ENCODE data around the gene ROCK2.

DNA sequence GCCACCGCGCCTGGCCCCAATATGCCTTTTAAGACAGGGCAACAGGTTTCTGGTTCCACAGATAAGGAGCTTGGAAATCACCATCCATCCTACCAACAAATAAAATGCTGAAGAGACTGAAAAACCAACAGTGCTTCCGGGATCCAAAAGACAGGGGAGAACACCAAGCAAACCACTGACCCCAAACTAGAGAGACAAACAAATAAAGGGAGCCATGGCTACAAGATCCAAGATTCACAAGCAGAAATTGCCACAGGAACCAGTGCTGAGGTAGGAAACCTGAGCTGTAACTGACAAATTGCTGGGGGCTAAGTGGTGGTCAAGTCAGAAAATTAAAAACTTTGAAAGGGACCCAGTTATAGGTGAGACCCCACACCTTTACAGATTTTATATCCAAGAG lies 76.5 kb downstream of the ROCK2 start:
- TF ChIP-seq, protein P1, sequence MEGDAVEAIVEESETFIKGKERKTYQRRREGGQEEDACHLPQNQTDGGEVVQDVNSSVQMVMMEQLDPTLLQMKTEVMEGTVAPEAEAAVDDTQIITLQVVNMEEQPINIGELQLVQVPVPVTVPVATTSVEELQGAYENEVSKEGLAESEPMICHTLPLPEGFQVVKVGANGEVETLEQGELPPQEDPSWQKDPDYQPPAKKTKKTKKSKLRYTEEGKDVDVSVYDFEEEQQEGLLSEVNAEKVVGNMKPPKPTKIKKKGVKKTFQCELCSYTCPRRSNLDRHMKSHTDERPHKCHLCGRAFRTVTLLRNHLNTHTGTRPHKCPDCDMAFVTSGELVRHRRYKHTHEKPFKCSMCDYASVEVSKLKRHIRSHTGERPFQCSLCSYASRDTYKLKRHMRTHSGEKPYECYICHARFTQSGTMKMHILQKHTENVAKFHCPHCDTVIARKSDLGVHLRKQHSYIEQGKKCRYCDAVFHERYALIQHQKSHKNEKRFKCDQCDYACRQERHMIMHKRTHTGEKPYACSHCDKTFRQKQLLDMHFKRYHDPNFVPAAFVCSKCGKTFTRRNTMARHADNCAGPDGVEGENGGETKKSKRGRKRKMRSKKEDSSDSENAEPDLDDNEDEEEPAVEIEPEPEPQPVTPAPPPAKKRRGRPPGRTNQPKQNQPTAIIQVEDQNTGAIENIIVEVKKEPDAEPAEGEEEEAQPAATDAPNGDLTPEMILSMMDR (IDR thresholded peaks at IDR 0.05 in 2 of 3, conservative IDR thresholded peaks at IDR 0.05 in 1 of 3; ENCODE audit: insufficient read depth in 2 of 3, low read depth in 1 of 3, low read length in 3 of 3) = no peak
- TF ChIP-seq IRF2 (CRISPR knock-in tag; IDR thresholded peaks at IDR 0.05) = no peak
- no peak for TF ChIP-seq POLR2A (conservative IDR thresholded peaks at IDR 0.05)
- no peak for TF ChIP-seq KLF16 (IDR thresholded peaks at IDR 0.05)
- no peak for TF ChIP-seq ETV6 (IDR thresholded peaks at IDR 0.05; ENCODE audit: borderline replicate concordance in 1 of 2, low read depth in 2 of 2, low read length in 1 of 2)
- no peak for TF ChIP-seq ETV6 (CRISPR knock-in tag; IDR thresholded peaks at IDR 0.05; ENCODE audit: borderline replicate concordance)
